T-cell (primary cell): ENCODE data around the gene PTPRD. TPM values are rescaled to one million over a fixed set of nuclear protein-coding genes. Genes with fewer than 3 reads are reported as not detected.

ENCODE experiments used
- ATAC-seq, 4 experiments: fragments of 200-7000 bp in 3 of 4; fragments of 150-1000 bp in 1 of 4; cut with Tn5 transposase; replicated peaks in 1 of 4; 1 replicate in 3 of 4; 2 replicates in 1 of 4; pipeline ENCODE4 v1.10.0; 2021; ENCODE audit warnings: moderate library complexity in 3 of 4, mild to moderate bottlenecking in 2 of 4, moderate number of reproducible peaks in 1 of 4
- CTCF ChIA-PET, 2 donors: fragments of 300-600 bp; sonication (Branson Sonifier 250); formaldehyde crosslinking; loops; one replicate each; lab custom pipeline; 2022; ENCODE audit warnings: antibody characterized with exemption in 2 of 2; lab: Charles Lee
- POLR2A ChIA-PET, 2 donors: fragments of 300-600 bp; sonication (Branson Sonifier 250); formaldehyde crosslinking; loops; one replicate each; lab custom pipeline; 2022; ENCODE audit warnings: antibody characterized with exemption in 2 of 2; lab: Charles Lee
- DNase-seq, 35 experiments: peaks; one replicate each; pipeline versions ENCODE4 v3.0.0 to v3.0.0-alpha.2; 2013 to 2023
- H3K27ac ChIP-seq: one replicate; pipeline ENCODE4 v1.5.1; 2013; ENCODE audit warnings: low read length
- H3K27me3 ChIP-seq, 2 experiments: replicated peaks in 1 of 2; 1 replicate in 1 of 2; 2 replicates in 1 of 2; pipeline versions ENCODE4 v1.6.1 to v1.7.0; 2013; ENCODE audit warnings: low read length in 1 of 2, mixed read lengths in 1 of 2; ENCODE audit not compliant: control insufficient read depth in 2 of 2, insufficient read depth in 2 of 2; ENCODE audit errors: extremely low read depth in 1 of 2
- H3K36me3 ChIP-seq, 2 donors: 1 replicate in 1 of 2; 2 replicates in 1 of 2; pipeline versions ENCODE4 v1.6.1 to v1.7.0; 2013; ENCODE audit warnings: low read length in 1 of 2; ENCODE audit not compliant: control insufficient read depth in 2 of 2, insufficient read depth in 1 of 2; ENCODE audit errors: extremely low read depth in 1 of 2
- H3K4me1 ChIP-seq, 2 experiments: 1 replicate in 1 of 2; 2 replicates in 1 of 2; pipeline versions ENCODE4 v1.6.1 to v1.7.0; 2013; ENCODE audit warnings: low read length in 2 of 2, mixed read lengths in 1 of 2; ENCODE audit not compliant: insufficient read depth in 2 of 2, control insufficient read depth in 1 of 2; ENCODE audit errors: extremely low read depth in 1 of 2
- H3K4me3 ChIP-seq, 2 donors: 1 replicate in 1 of 2; 2 replicates in 1 of 2; pipeline versions ENCODE4 v1.5.1 to v1.7.0; 2013; ENCODE audit warnings: mild to moderate bottlenecking in 2 of 2, low read length in 1 of 2, moderate library complexity in 1 of 2; ENCODE audit not compliant: control insufficient read depth in 1 of 2; ENCODE audit errors: extremely low read depth in 1 of 2
- H3K9me3 ChIP-seq: 2 replicates; pipeline ENCODE4 v1.7.0; 2013
- H3K27ac Mint-ChIP-seq, 2 donors: one replicate each; pipeline ENCODE4 v1.8.0; 2020 to 2021; ENCODE audit warnings: mild to moderate bottlenecking in 2 of 2, mixed read lengths in 2 of 2
- H3K27me3 Mint-ChIP-seq, 2 donors: one replicate each; pipeline ENCODE4 v1.8.0; 2021 to 2022; ENCODE audit warnings: mixed read lengths in 2 of 2
- H3K36me3 Mint-ChIP-seq: one replicate; pipeline ENCODE4 v1.8.0; 2021; ENCODE audit warnings: mixed read lengths
- H3K4me1 Mint-ChIP-seq, 3 donors: one replicate each; pipeline ENCODE4 v1.8.0; 2020 to 2022; ENCODE audit warnings: mixed read lengths in 3 of 3, mild to moderate bottlenecking in 1 of 3
- H3K4me3 Mint-ChIP-seq, 3 donors: one replicate each; pipeline ENCODE4 v1.8.0; 2020 to 2022; ENCODE audit warnings: mild to moderate bottlenecking in 3 of 3, mixed read lengths in 3 of 3, moderate library complexity in 3 of 3
- H3K9me3 Mint-ChIP-seq, 3 donors: one replicate each; pipeline ENCODE4 v1.8.0; 2020 to 2022; ENCODE audit warnings: mixed read lengths in 3 of 3
- WGBS: methylation state at CpG from one replicate; pipeline ENCODE4 v1.1.5; 2013; ENCODE audit warnings: missing lambda C conversion rate; ENCODE audit not compliant: insufficient coverage; 5-methylcytosine and 5-hydroxymethylcytosine counted together
- total RNA-seq, 35 experiments: library from RNA in 6 of 35; stranded (reverse) in 6 of 35; fragments of 120-200 nt in 1 of 35; gene quantifications; one replicate each; pipeline versions ENCODE4 v1.2.1 to v1.2.4 and lab custom pipeline; 2013 to 2026

Gene PTPRD
- total RNA-seq, 5 donors from 2014 or later (not counting 1 experiment from before 2014, with no cell fraction given), result 0.13 to 0.61 (median 0.38) TPM; not detected in 2

GRCh38 chr9:8278048-8278447, 2334.8 kb downstream of the PTPRD start:
- Histone ChIP-seq H3K4me1 (no peaks in the 10 kb centered on the region), H3K9me3 (no peaks in the 10 kb centered on the region), H3K4me3 (no peak overlapping the region), H3K27ac (no peak overlapping the region), H3K27me3 (no peaks in the 10 kb centered on the region), H3K36me3 (no peaks in the 10 kb centered on the region)
- Mint-ChIP-seq H3K4me1 (no peaks in the 10 kb centered on the region), H3K9me3 (peaks cover 8 to 17% (median 10%) of the 10 kb centered on the region in 3 donors), H3K4me3 (no peak overlapping the region), H3K27ac (no peak overlapping the region), H3K36me3 (peaks cover 6% of the 10 kb centered on the region), H3K27me3 (no peaks in the 10 kb centered on the region)
- ChIA-PET CTCF (no interaction called here), POLR2A (no interaction called here)
- WGBS, result 100% methylated on average over 1 of the region's 3 CpGs
- ATAC-seq (no peak), DNase-seq (no peak)

GRCh38 chr9:8270235-8270634, 2342.6 kb downstream of the PTPRD start:
- CTCF ChIA-PET, result no interaction called here
- POLR2A ChIA-PET, result no interaction called here
- Mint-ChIP-seq H3K36me3 (no peaks in the 10 kb centered on the region), H3K4me3 (no peak overlapping the region), H3K9me3 (no peaks in the 10 kb centered on the region), H3K27ac (no peak overlapping the region), H3K4me1 (no peaks in the 10 kb centered on the region), H3K27me3 (peaks cover 1 to 5% of the 10 kb centered on the region in 2 donors)
- no peak for DNase-seq
- no peaks in the 10 kb centered on the region for H3K27me3 ChIP-seq
- H3K36me3 ChIP-seq, result no peaks in the 10 kb centered on the region
- H3K4me1 ChIP-seq, result no peaks in the 10 kb centered on the region
- no peak overlapping the region for H3K27ac ChIP-seq
- H3K9me3 ChIP-seq, result no peaks in the 10 kb centered on the region
- no peak for ATAC-seq
- H3K4me3 ChIP-seq, result no peak overlapping the region

DNA sequence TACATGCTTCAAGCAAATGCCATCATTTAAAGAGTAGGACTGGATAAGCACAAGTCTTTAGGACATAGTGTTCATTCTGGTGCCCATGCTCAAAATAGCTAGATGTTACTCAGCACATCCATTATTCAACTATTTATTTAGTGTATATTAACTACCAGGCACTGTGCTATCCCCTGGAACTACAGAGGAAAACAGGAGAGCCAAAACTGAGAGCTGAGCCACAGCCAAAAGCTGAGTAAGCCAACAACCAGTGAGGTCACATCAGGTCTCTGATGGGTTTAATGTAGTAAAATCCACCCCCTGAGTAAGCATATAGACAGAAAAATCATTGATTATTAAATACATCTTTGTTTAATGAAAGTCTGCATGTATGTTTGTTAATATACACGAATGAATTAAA, 2343.9 kb downstream of the PTPRD start:
- Mint-ChIP-seq H3K9me3 (no peaks in the 10 kb centered on the region), H3K27me3 (peaks cover 1 to 5% of the 10 kb centered on the region in 2 donors), H3K4me1 (no peaks in the 10 kb centered on the region), H3K36me3 (no peaks in the 10 kb centered on the region), H3K27ac (no peak overlapping the region), H3K4me3 (no peak overlapping the region)
- Histone ChIP-seq H3K4me1 (no peaks in the 10 kb centered on the region), H3K27me3 (no peaks in the 10 kb centered on the region), H3K4me3 (no peak overlapping the region), H3K27ac (no peak overlapping the region), H3K36me3 (no peaks in the 10 kb centered on the region), H3K9me3 (no peaks in the 10 kb centered on the region)
- CTCF ChIA-PET, result no interaction called here
- POLR2A ChIA-PET, result no interaction called here
- WGBS, result no CpG with 5 or more reads among the region's 1 CpG
- DNase-seq, result no peak
- ATAC-seq, result no peak

GRCh38 chr9:8268216-8268878, 2344.5 kb downstream of the PTPRD start:
- H3K36me3 Mint-ChIP-seq, result no peaks in the 10 kb centered on the region

DNA sequence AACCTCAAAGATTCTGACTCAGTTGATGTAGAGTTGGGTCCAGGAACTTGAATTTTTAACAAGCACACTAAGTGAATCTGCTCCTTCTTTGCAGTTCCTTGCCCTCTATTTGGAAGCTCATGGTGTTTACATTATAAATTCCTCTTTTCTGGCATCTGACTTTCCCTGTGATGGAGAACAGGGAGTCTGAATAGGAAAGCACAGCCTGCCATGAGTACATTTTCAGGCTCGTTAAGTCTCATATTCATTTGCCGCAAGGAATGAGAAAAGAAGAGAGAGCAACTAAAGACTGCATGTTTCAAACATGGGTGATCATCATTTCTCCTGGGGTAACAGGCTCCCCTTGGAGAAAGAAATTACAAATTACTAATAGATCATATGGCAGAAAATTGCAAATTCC, 2345.2 kb downstream of the PTPRD start:
- no peaks in the 10 kb centered on the region for H3K27me3 ChIP-seq
- H3K4me1 ChIP-seq, result no peaks in the 10 kb centered on the region
- no peak overlapping the region for H3K4me3 ChIP-seq
- no peaks in the 10 kb centered on the region for H3K36me3 ChIP-seq
- H3K9me3 ChIP-seq, result no peaks in the 10 kb centered on the region
- WGBS, result 60% methylated on average over 1 of the region's 2 CpGs
- no peaks in the 10 kb centered on the region for H3K4me1 Mint-ChIP-seq
- H3K27ac ChIP-seq, result no peak overlapping the region
- DNase-seq, result no peak
- no peaks in the 10 kb centered on the region for H3K36me3 Mint-ChIP-seq
- H3K27me3 Mint-ChIP-seq, result peaks cover 1 to 5% of the 10 kb centered on the region in 2 donors
- no peak overlapping the region for H3K4me3 Mint-ChIP-seq
- no peak overlapping the region for H3K27ac Mint-ChIP-seq
- no peaks in the 10 kb centered on the region for H3K9me3 Mint-ChIP-seq
- ChIA-PET POLR2A (no interaction called here), CTCF (interaction anchor here in 1 of 2 donors (0.7 kb wide), 1 partner anchor 1106 kb away, joined by 3 read pairs; no protein-coding TSS in a partner anchor)
- no peak for ATAC-seq

More at GRCh38 chr9:8268216-8268878, 2344.5 kb downstream of the PTPRD start:
- ATAC-seq, result no peak
- H3K4me3 ChIP-seq, result no peak overlapping the region
- ChIA-PET CTCF (no interaction called here), POLR2A (no interaction called here)
- H3K27me3 Mint-ChIP-seq, result peaks cover 1 to 5% of the 10 kb centered on the region in 2 donors
- no peaks in the 10 kb centered on the region for H3K36me3 ChIP-seq
- no peak overlapping the region for H3K27ac Mint-ChIP-seq
- no peaks in the 10 kb centered on the region for H3K4me1 ChIP-seq
- DNase-seq, result no peak
- H3K27me3 ChIP-seq, result no peaks in the 10 kb centered on the region
- H3K9me3 ChIP-seq, result no peaks in the 10 kb centered on the region
- H3K9me3 Mint-ChIP-seq, result no peaks in the 10 kb centered on the region
- H3K4me1 Mint-ChIP-seq, result no peaks in the 10 kb centered on the region
- no peak overlapping the region for H3K4me3 Mint-ChIP-seq
- H3K27ac ChIP-seq, result no peak overlapping the region
- WGBS, result 82% methylated on average over 1 of the region's 2 CpGs

- Mint-ChIP-seq H3K36me3 (no peaks in the 10 kb centered on the region), H3K4me1 (no peaks in the 10 kb centered on the region), H3K27me3 (peaks cover 1 to 5% of the 10 kb centered on the region in 2 donors), H3K27ac (no peak overlapping the region), H3K4me3 (no peak overlapping the region), H3K9me3 (no peaks in the 10 kb centered on the region)
- H3K9me3 ChIP-seq, result no peaks in the 10 kb centered on the region
- ATAC-seq, result no peak
- H3K4me3 ChIP-seq, result no peak overlapping the region
- POLR2A ChIA-PET, result no interaction called here
- H3K27ac ChIP-seq, result no peak overlapping the region
- CTCF ChIA-PET, result interaction anchor here in 1 of 2 donors (0.5 to 0.7 kb wide), 3 partner anchors 39 to 1105 kb away, joined by 3 to 4 read pairs (median 3); no protein-coding TSS in a partner anchor
- no CpG with 5 or more reads among the region's 1 CpG for WGBS
- no peaks in the 10 kb centered on the region for H3K36me3 ChIP-seq
- H3K4me1 ChIP-seq, result no peaks in the 10 kb centered on the region
- DNase-seq, result no peak
- H3K27me3 ChIP-seq, result no peaks in the 10 kb centered on the region
Observed at GRCh38 chr9:8266861-8267260, 2345.9 kb downstream of the PTPRD start.
